MCF 10A (cell line): ENCODE measurements around the gene TCERG1L. TPM values are rescaled to one million over a fixed set of nuclear protein-coding genes. Genes with fewer than 3 reads are reported as not detected.
"Not testable (repeated sequence)": the region's sequence is repeated elsewhere in the genome, so short reads cannot be mapped to it uniquely, and the experiment has no call there.

Experiments used
- BruUV-seq: library from RNA; stranded (reverse); fragments of 400-500 nt; replicated peaks from 2 replicates; lab custom pipeline; 2021; lab: Mats Ljungman, UMichigan
- CTCF ChIA-PET: fragments of 300-600 bp; sonication (Branson Sonifier 250); formaldehyde crosslinking; extraction: SDS; loops from one replicate; lab custom pipeline; 2021; ENCODE audit warnings: antibody characterized with exemption, inconsistent platforms; lab: Yijun Ruan, JAX
- POLR2A ChIA-PET: fragments of 300-600, 350-650 bp; sonication (Branson Sonifier 250); formaldehyde crosslinking; extraction: SDS; loops from one replicate; lab custom pipeline; 2020; ENCODE audit warnings: antibody characterized with exemption, inconsistent platforms; lab: Yijun Ruan, JAX
- DNase-seq: peaks from one replicate; pipeline ENCODE4 v3.0.0-alpha.2; 2018; ENCODE audit not compliant: unreplicated experiment
- H3K27ac Mint-ChIP-seq: one replicate; pipeline ENCODE4 v1.8.0; 2022; ENCODE audit warnings: mild to moderate bottlenecking, low read depth, mixed read lengths; ENCODE audit not compliant: unreplicated experiment
- H3K27me3 Mint-ChIP-seq: one replicate; pipeline ENCODE4 v1.8.0; 2022; ENCODE audit warnings: mixed read lengths; ENCODE audit not compliant: insufficient read depth, unreplicated experiment
- H3K36me3 Mint-ChIP-seq: one replicate; pipeline ENCODE4 v1.8.0; 2022; ENCODE audit warnings: mild to moderate bottlenecking, moderate library complexity, mixed read lengths; ENCODE audit not compliant: insufficient read depth, unreplicated experiment
- H3K4me1 Mint-ChIP-seq: one replicate; pipeline ENCODE4 v1.8.0; 2022; ENCODE audit warnings: mixed read lengths; ENCODE audit not compliant: insufficient read depth, unreplicated experiment
- H3K4me3 Mint-ChIP-seq: one replicate; pipeline ENCODE4 v1.8.0; 2022; ENCODE audit warnings: mild to moderate bottlenecking, moderate library complexity, mixed read lengths; ENCODE audit not compliant: unreplicated experiment
- H3K9me3 Mint-ChIP-seq: one replicate; pipeline ENCODE4 v1.8.0; 2022; ENCODE audit warnings: mixed read lengths; ENCODE audit not compliant: unreplicated experiment
- intact Hi-C: fragments of 100-400 bp; cut with micrococcal nuclease; formaldehyde crosslinking; loops from 2 replicates; pipeline ENCODE4 v1.14.1; 2022
- total RNA-seq: library from RNA; stranded (reverse); gene quantifications from 2 replicates; pipeline ENCODE4 v1.2.3, GENCODE V29; 2022
- TF ChIP-seq, protein P1 (sequence below): fragments of 200-600 bp; IDR thresholded peaks from one replicate; pipeline ENCODE4 v1.8.0; 2022; ENCODE audit warnings: antibody characterized with exemption, mild to moderate bottlenecking; ENCODE audit not compliant: unreplicated experiment

TCERG1L gene
- total RNA-seq, 1 experiment from 2014 or later = not detected

DNA sequence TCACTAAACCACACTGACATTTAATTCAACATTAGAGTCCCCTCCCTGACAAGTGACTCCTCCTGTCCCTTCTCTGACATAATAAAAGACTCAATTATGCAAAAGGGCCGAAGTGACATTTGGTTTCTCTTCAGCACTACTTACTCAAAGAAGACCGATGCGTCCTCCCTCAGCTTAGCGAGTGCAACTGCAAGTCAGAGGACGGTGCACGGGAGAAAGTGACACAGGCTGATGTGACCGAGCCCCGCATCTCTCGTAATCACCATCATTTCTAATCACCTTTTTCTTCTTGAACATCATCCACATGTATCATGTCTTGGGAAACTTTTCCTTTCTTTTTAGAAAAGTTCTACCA is 155.7 kb downstream of the TCERG1L start:
- TF ChIP-seq, protein P1, sequence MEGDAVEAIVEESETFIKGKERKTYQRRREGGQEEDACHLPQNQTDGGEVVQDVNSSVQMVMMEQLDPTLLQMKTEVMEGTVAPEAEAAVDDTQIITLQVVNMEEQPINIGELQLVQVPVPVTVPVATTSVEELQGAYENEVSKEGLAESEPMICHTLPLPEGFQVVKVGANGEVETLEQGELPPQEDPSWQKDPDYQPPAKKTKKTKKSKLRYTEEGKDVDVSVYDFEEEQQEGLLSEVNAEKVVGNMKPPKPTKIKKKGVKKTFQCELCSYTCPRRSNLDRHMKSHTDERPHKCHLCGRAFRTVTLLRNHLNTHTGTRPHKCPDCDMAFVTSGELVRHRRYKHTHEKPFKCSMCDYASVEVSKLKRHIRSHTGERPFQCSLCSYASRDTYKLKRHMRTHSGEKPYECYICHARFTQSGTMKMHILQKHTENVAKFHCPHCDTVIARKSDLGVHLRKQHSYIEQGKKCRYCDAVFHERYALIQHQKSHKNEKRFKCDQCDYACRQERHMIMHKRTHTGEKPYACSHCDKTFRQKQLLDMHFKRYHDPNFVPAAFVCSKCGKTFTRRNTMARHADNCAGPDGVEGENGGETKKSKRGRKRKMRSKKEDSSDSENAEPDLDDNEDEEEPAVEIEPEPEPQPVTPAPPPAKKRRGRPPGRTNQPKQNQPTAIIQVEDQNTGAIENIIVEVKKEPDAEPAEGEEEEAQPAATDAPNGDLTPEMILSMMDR = no peak
- H3K9me3 Mint-ChIP-seq = peaks cover 42% of the 10 kb centered on the region
- ChIA-PET CTCF (no interaction called here), POLR2A (no interaction called here)
- no peak overlapping the region for H3K4me3 Mint-ChIP-seq
- no peak for DNase-seq
- H3K27ac Mint-ChIP-seq = no peak overlapping the region
- no peaks in the 10 kb centered on the region for H3K27me3 Mint-ChIP-seq
- H3K36me3 Mint-ChIP-seq = no peaks in the 10 kb centered on the region
- intact Hi-C loops = no loop called here
- no peaks in the 10 kb centered on the region for H3K4me1 Mint-ChIP-seq
- BruUV-seq = no TSS peak

DNA sequence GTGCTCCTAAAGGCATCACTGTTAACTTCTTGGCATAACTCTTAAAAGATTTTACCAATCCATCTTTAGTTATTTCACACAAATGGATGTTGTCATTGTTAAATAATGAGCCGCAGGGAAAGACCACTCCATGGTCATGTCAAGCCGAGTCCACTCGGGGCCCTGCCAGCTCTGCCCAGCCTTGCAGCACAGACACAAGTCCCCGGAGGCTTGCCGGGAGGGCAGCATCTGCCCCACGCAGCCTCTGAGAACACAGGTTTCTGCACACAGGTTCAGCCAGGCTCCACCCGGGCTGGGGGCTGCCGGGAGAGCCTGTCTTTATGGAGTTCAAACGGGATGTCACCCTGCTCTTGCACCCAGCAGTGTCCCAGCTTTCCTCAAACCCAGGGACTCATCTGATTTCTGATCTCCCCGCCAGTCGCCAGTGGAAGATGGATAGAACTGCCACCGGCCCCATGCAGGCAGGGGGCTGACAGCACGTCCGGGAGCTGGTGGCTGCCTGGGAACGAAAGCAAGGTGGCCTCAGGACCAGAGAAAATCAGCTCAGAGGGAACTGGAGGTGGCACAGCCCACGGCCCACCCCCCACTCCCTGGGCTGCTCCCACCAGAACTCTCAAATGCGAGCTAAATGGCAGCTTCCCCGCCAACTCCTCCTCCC is 156.2 kb downstream of the TCERG1L start:
- DNase-seq = no peak
- Mint-ChIP-seq H3K4me1 (no peaks in the 10 kb centered on the region), H3K27ac (no peak overlapping the region)

DNA sequence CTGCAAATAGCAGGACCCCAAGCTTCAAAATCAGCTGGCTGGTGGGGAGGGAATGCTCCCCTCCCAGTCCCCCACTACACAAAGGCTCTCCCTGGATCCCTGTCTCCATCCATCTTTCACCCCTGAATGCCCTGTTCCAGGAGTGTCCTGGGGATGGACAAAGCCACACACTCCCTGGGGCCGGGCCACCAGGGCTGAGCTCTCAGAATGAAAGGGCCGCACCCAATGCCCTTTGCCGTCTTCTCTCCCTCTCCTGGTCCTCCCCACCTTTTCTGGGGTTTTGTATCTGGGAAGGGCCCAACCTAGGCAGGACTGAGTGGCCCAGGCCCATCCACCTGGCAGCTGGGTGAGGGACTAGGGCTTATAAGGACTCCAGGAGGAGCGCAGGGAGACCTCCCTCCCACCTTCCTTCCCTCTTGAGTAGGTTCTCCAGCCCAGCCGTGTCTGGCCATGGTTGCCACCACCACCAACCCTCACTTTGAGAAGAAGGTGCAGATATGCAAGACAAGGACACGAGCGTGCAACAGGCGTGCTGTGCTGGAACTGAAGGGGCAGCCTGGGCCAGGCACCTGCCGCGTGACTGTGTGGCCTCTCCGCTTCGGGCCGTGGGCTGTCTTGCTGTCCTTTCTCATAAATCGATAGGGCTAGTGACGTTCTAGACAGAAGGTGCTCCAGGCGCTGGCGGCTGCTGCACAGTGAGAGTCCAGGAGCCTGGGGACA is 157.1 kb downstream of the TCERG1L start:
- CTCF ChIA-PET = no interaction called here
- peaks cover 43% of the 10 kb centered on the region for H3K9me3 Mint-ChIP-seq
- TF ChIP-seq, protein P1 = no peak

More for the DNA sequence above, 156.2 kb downstream of the TCERG1L start:
- Mint-ChIP-seq H3K9me3 (peaks cover 45% of the 10 kb centered on the region), H3K4me3 (no peak overlapping the region), H3K27me3 (no peaks in the 10 kb centered on the region), H3K36me3 (no peaks in the 10 kb centered on the region)
- CTCF ChIA-PET = no interaction called here
- intact Hi-C loops = no loop called here
- TF ChIP-seq, protein P1 = no peak
- POLR2A ChIA-PET = no interaction called here
- no TSS peak for BruUV-seq

DNA sequence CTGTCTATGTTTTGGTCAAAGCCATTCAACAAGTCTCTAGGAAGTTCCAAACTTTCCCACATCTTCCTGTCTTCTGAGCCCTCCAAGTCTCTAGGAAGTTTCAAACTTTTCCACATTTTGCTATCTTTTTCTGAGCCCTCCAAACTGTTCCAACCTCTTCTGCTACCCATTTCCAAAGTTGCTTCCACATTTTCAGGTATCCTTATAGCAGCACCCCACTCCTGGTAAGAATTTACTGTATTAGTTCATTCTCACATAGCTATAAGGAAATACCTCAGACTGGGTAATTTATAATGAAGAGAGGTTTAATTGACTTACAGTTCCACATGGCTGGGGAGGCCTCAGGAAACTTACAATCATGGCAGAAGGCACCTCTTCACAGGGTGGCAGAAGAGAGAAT is 159.1 kb downstream of the TCERG1L start:
- peaks cover 40% of the 10 kb centered on the region for H3K9me3 Mint-ChIP-seq
- CTCF ChIA-PET, BruUV-seq, intact Hi-C loops, H3K27me3 Mint-ChIP-seq, POLR2A ChIA-PET, H3K4me3 Mint-ChIP-seq, H3K27ac Mint-ChIP-seq, DNase-seq, H3K4me1 Mint-ChIP-seq, H3K36me3 Mint-ChIP-seq: not testable (repeated sequence)

More for the DNA sequence above, 157.1 kb downstream of the TCERG1L start:
- no peak overlapping the region for H3K4me3 Mint-ChIP-seq
- no peaks in the 10 kb centered on the region for H3K4me1 Mint-ChIP-seq
- DNase-seq = no peak
- no peak overlapping the region for H3K27ac Mint-ChIP-seq
- BruUV-seq = no TSS peak
- POLR2A ChIA-PET = no interaction called here
- no peaks in the 10 kb centered on the region for H3K27me3 Mint-ChIP-seq
- H3K36me3 Mint-ChIP-seq = no peaks in the 10 kb centered on the region
- intact Hi-C loops = no loop called here
